Activated naive CD4-positive, alpha-beta T cell treated with anti-CD3 and anti-CD28 coated beads, Interleukin-2, amount 50 U/mL, for 72 hours (primary cell): ENCODE results near the gene NADK2. TPM values are rescaled to one million over a fixed set of nuclear protein-coding genes. Genes with fewer than 3 reads are reported as not detected.

Experiments
- ATAC-seq, 2 donors: fragments of 150-1000 bp; cut with Tn5 transposase; 2 replicates each; pipeline ENCODE4 v1.10.0; 2021; ENCODE audit warnings: mild to moderate bottlenecking in 2 of 2, moderate library complexity in 2 of 2
- DNase-seq, 2 donors: peaks; one replicate each; pipeline ENCODE4 v3.0.0; 2021 to 2022; ENCODE audit warnings: low spot score in 2 of 2
- H3K27ac Mint-ChIP-seq, 2 donors: one replicate each; pipeline ENCODE4 v1.8.0; 2022; ENCODE audit warnings: mild to moderate bottlenecking in 2 of 2, mixed read lengths in 2 of 2
- H3K36me3 Mint-ChIP-seq, 2 donors: one replicate each; pipeline ENCODE4 v1.8.0; 2022; ENCODE audit warnings: mixed read lengths in 2 of 2
- H3K9me3 Mint-ChIP-seq, 2 donors: one replicate each; pipeline ENCODE4 v1.8.0; 2022; ENCODE audit warnings: mixed read lengths in 2 of 2
- total RNA-seq, 2 donors: library from RNA; stranded (reverse); gene quantifications; one replicate each; pipeline ENCODE4 v1.2.3, GENCODE V29; 2022

The NADK2 gene
- total RNA-seq, 2 donors from 2014 or later = 11.7 to 12.2 TPM

- DNase-seq (no peak), ATAC-seq (no peak)
- H3K27ac Mint-ChIP-seq = no peak overlapping the region
Observed at GRCh38 chr5:36158144-36158543, 83.6 kb downstream of the NADK2 start.

DNA sequence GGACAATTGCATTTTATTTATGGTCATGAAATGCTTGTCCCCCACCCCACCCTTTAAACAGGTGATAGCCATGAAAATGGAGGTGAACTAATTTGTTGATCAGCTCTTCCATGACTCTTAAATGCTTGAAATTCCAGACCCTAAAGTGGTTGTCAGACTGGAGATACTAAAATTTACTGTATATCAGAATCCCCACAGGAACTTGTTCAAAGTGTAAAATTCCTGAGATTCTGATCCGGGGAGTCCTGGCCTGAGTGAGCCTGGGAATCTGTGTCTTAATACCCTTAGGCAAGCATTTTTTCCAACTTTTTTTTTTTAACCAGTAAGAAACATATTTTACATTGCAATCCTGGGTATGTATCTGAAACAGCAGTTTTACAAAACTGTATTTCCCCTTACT is 85.1 kb downstream of the NADK2 start:
- ATAC-seq = no peak
- H3K9me3 Mint-ChIP-seq = no peaks in the 10 kb centered on the region
- no peak for DNase-seq
- no peak overlapping the region for H3K27ac Mint-ChIP-seq
- H3K36me3 Mint-ChIP-seq = peaks cover 56 to 69% of the 10 kb centered on the region in 2 donors

More at GRCh38 chr5:36158144-36158543, 83.6 kb downstream of the NADK2 start:
- peaks cover 58 to 66% of the 10 kb centered on the region in 2 donors for H3K36me3 Mint-ChIP-seq
- no peaks in the 10 kb centered on the region for H3K9me3 Mint-ChIP-seq

- Mint-ChIP-seq H3K27ac (peak overlapping the region in 1 of 2 donors; percentile 22), H3K36me3 (peaks cover 52 to 70% of the 10 kb centered on the region in 2 donors), H3K9me3 (no peaks in the 10 kb centered on the region)
- ATAC-seq = no peak
- DNase-seq = no peak
Observed at GRCh38 chr5:36156121-36156601, 85.6 kb downstream of the NADK2 start.

- Mint-ChIP-seq H3K36me3 (peaks cover 60 to 78% of the 10 kb centered on the region in 2 donors), H3K9me3 (no peaks in the 10 kb centered on the region)
- DNase-seq = no peak
Observed at GRCh38 chr5:36155291-36155690, 86.4 kb downstream of the NADK2 start.

GRCh38 chr5:36153726-36154125 is 88.0 kb downstream of the NADK2 start:
- ATAC-seq (no peak), DNase-seq (no peak)
- H3K27ac Mint-ChIP-seq = peak overlapping the region in 1 of 2 donors; percentile 22
- no peaks in the 10 kb centered on the region for H3K9me3 Mint-ChIP-seq
- H3K36me3 Mint-ChIP-seq = peaks cover 50 to 68% of the 10 kb centered on the region in 2 donors

More at GRCh38 chr5:36155291-36155690, 86.4 kb downstream of the NADK2 start:
- no peak for ATAC-seq
- H3K27ac Mint-ChIP-seq = no peak overlapping the region

DNA sequence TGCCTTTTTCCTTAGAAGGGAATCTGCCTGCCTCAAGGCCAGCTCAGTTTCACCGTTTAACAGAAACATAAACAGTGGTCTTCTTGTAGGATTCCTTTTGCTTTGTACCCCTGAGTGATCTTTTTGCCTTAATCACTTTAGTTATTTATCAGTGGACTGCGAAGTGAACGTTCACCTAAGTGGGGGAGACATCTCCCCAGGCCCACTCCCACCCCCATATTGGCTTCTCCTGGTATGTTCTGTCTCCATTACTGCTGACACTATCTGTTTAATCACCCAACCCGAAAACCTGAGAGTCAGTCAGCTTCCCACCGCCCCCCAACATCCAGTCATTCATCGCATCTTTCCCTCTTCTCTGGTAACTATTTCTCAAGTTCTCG is 88.4 kb downstream of the NADK2 start:
- H3K9me3 Mint-ChIP-seq = no peaks in the 10 kb centered on the region

GRCh38 chr5:36152324-36153297 is 89.1 kb downstream of the NADK2 start:
- Mint-ChIP-seq H3K36me3 (peaks cover 50 to 64% of the 10 kb centered on the region in 2 donors), H3K9me3 (no peaks in the 10 kb centered on the region), H3K27ac (peak overlapping the region; percentile 87 to 97)
- DNase-seq = no peak
- no peak for ATAC-seq

More for the DNA sequence above, 88.4 kb downstream of the NADK2 start:
- Mint-ChIP-seq H3K27ac (no peak overlapping the region), H3K36me3 (peaks cover 50 to 64% of the 10 kb centered on the region in 2 donors)
- no peak for ATAC-seq
- DNase-seq = no peak

DNA sequence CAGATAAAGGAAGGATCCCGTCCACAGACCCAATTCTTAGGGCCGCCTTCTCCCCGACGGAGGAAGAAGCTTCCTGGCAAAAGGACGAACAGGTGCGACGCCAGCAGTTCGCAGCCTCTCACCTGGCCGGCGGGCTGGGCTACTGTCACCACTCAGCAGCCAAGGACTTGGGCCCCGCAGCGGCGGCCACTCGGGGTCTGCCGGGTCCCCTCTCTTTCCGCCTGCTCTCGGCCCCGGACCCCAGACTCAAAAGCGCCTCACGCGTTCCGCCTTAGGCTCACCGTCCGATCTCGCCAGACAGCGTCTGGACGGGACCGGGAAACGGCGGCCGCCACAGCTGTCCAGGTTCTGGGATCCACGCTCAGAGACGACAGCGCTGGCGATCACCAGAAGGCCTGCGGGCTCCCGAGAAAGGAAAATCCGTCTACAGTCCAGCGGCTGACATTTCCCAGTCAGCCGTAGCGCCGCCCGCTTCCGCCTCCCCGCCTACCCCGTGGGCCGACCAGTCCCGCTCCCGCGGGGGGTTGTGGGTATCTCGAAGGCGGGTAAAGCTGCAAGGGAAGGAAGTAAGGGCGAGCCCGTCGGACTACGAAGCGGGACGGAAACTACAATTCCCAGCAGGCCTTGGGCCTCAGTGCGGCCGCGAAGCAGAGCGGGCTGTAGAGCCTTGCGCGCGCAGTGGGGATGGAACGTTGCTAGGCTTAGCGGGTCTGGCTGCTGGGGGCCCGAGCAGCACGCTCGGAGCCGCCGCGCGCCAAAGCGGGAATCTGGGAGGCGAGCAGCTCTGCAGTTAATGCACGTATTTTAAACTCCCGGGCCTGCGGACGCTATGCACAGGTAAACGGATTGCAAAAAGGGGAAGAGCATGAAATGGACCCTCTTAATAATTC is 90.0 kb downstream of the NADK2 start, which contains the start of the genes LMBRD2 and SKP2:
LMBRD2 (minus strand) TSS at position 454 of the 890 bp plus-strand sequence. CDS start 8,538 bp downstream, outside the sequence.
SKP2 (plus strand) TSS at position 678 of the 890 bp plus-strand sequence; CDS start at position 830, 152 bp downstream.
- Mint-ChIP-seq H3K36me3 (peaks cover 47 to 55% of the 10 kb centered on the region in 2 donors), H3K9me3 (no peaks in the 10 kb centered on the region), H3K27ac (peak within 1 kb of the TSS; percentile 87 to 97)
- ATAC-seq (peak; percentile 99), DNase-seq (peak; percentile 96)

DNA sequence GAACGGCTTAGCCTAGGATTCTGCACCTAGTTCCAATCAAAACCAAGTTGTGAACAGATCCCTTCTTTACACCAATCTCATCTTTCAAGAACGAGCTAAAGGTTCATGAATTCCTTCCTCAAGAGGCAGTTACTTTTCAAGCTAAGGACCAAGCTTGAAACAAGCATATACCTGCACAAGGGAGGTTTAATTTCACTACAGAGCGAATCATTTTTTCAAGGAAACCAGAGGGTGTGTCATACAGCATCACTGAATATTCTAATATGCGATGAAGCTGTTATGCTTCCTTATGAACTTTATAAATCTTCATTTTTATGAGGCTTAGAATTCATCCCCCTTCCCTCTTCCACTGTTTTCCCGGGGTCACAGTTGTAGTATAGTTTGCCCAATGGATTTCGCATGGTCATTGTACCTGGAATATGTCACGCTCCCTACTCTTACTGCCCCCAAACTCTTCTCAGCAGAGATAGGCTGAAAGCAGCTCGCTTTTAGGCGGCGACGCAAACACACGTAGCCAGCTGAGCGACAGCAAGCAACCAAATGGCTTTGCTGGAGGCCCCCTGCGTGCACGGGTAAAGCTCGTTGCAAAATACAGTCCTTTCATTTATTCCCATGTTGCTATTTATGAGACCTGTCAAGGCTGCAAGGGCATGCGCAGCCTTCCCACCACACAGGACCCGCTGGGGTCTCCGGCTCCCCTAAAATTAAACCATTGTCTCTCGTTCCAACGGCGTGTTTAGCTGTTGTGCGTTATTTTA is 90.9 kb downstream of the NADK2 start:
- Mint-ChIP-seq H3K9me3 (no peaks in the 10 kb centered on the region), H3K36me3 (peaks cover 39 to 48% of the 10 kb centered on the region in 2 donors), H3K27ac (peak overlapping the region; percentile 87 to 97)
- ATAC-seq (peak; percentile 24 to 42), DNase-seq (peak in 1 of 2 donors; percentile 43)

GRCh38 chr5:36147681-36148080 is 94.0 kb downstream of the NADK2 start:
- ATAC-seq (no peak), DNase-seq (no peak)
- Mint-ChIP-seq H3K36me3 (peaks cover 18 to 24% of the 10 kb centered on the region in 2 donors), H3K9me3 (no peaks in the 10 kb centered on the region), H3K27ac (no peak overlapping the region)

DNA sequence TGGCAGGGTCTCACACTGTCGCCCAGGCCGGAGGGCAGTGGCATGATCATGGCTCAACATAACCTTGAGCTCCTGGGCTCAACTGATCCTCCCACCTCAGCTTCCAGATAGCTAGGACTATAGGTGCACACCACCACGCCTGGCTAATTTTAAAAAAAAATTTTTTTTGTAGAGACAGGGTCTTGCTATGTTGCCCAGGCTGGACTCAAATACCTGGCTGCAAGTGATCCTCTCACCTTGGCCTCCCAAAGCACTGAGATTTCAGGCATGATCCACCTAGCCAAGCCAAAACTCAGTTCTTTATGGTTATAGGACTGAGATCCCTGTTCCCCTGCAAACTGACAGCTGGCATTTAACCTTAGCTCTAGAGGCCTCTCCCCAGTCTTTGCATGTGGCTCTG is 95.3 kb downstream of the NADK2 start:
- no peak for DNase-seq
- Mint-ChIP-seq H3K27ac (no peak overlapping the region), H3K9me3 (no peaks in the 10 kb centered on the region), H3K36me3 (peaks cover 10 to 11% of the 10 kb centered on the region in 2 donors)
- ATAC-seq = no peak

- peaks cover 5 to 10% of the 10 kb centered on the region in 2 donors for H3K36me3 Mint-ChIP-seq
- no peak for DNase-seq
- no peak for ATAC-seq
- H3K9me3 Mint-ChIP-seq = no peaks in the 10 kb centered on the region
- no peak overlapping the region for H3K27ac Mint-ChIP-seq
Observed at GRCh38 chr5:36145311-36145710, 96.4 kb downstream of the NADK2 start.

Other genes with a start within 250 kb of the NADK2 start
- under 1 TPM; 0.27 to 0.41 TPM for gene UGT3A2, start 175.0 kb downstream of the NADK2 start, total RNA-seq
- 10 to 100 TPM in 1 of 2 donors, 1 to 10 TPM in 1; 6.7 to 12.9 TPM for gene LMBRD2, start 90.0 kb downstream of the NADK2 start, total RNA-seq
- gene SKP2, start 89.8 kb downstream of the NADK2 start, total RNA-seq = 10 to 100 TPM; 48.1 to 50.3 TPM
- gene RANBP3L, start 60.0 kb upstream of the NADK2 start, total RNA-seq = not detected